ENCODE data around the gene PRR12. TPM values are rescaled to one million over a fixed set of nuclear protein-coding genes. Genes with fewer than 3 reads are reported as not detected.

Gene PRR12
- polyA plus RNA-seq, 3 donors = 0.04 to 3.3 (median 0.11) TPM

GRCh38 chr19:49653466-49653806 is 62.5 kb downstream of the PRR12 start:
- WGBS (ENCODE audit: insufficient coverage) = 95% methylated on average over 11 of the region's 13 CpGs
- no peak overlapping the region for H3K4me3 Mint-ChIP-seq
- no peak for DNase-seq
- H3K36me3 Mint-ChIP-seq = peaks cover 68 to 88% of the 10 kb centered on the region in 2 donors
- H3K27ac ChIP-seq (ENCODE audit: low read depth in 1 of 2, low read length in 2 of 2) = no peak overlapping the region
- peak overlapping the region in 1 of 7 donors; percentile 35 for H3K27ac Mint-ChIP-seq
- peaks cover 78 to 91% of the 10 kb centered on the region in 2 donors for H3K36me3 ChIP-seq (replicated peaks in 1 of 2; ENCODE audit: control insufficient read depth in 1 of 2, insufficient read depth in 2 of 2, low read length in 2 of 2)
- no peak overlapping the region for H3K4me3 ChIP-seq (replicated peaks in 1 of 3; ENCODE audit: low read depth in 2 of 3, low read length in 3 of 3)
- H3K4me2 ChIP-seq (replicated peaks; ENCODE audit: extremely low read depth, low read length, poor library complexity, severe bottlenecking) = no peak overlapping the region
- intact Hi-C loops (cut with micrococcal nuclease) = no loop called here
- no peak overlapping the region for H2AFZ ChIP-seq (ENCODE audit: insufficient read depth, low read depth, low read length, poor library complexity, severe bottlenecking)
- peaks cover 0 to 4% (median 0%) of the 10 kb centered on the region in 7 donors for H3K9me3 Mint-ChIP-seq
- no peaks in the 10 kb centered on the region for H3K27me3 ChIP-seq (ENCODE audit: control insufficient read depth in 2 of 2, insufficient read depth in 2 of 2, low read length in 2 of 2)
- no peaks in the 10 kb centered on the region for H3K4me1 Mint-ChIP-seq
- no peaks in the 10 kb centered on the region for H3K4me1 ChIP-seq (ENCODE audit: control insufficient read depth in 1 of 2, insufficient read depth in 2 of 2, low read length in 2 of 2)
- H3K9me3 ChIP-seq (replicated peaks in 1 of 2; ENCODE audit: control insufficient read depth in 1 of 2, insufficient read depth in 1 of 2, low read length in 2 of 2) = no peaks in the 10 kb centered on the region
- no peak overlapping the region for H3K9ac ChIP-seq (ENCODE audit: insufficient read depth, low read length, poor library complexity, severe bottlenecking)
- peaks cover 8% of the 10 kb centered on the region for H3K79me2 ChIP-seq (ENCODE audit: insufficient read depth, low read length)
- peaks cover 0 to 3% (median 0%) of the 10 kb centered on the region in 3 donors for H3K27me3 Mint-ChIP-seq (ENCODE audit: low read depth in 3 of 3)
- peaks cover 37% of the 10 kb centered on the region for H4K20me1 ChIP-seq (ENCODE audit: insufficient read depth, low read length)
- TF ChIP-seq CTCF (IDR thresholded peaks at IDR 0.05) = no peak

DNA sequence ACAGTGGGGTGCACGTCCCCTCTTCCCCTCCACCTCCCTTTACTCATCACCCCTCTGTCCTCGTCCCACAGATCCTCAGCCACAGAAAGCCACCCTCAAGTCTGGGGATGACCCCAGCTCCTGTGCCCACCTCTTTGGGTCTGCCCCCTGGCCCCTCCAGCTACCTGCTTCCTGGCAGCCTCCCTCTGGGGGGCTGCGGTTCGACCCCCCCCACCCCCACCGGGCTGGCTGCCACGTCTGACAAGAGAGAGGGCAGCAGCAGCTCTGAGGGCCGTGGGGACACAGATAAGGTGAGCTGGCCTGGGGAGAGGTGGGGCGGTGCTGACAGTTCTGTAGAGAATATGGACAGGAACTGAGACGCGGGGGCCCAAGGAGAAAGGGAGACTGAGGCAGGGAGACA is 63.6 kb downstream of the PRR12 start:
- Histone ChIP-seq H3K4me3 (replicated peaks in 1 of 3; ENCODE audit: low read depth in 2 of 3, low read length in 3 of 3) (no peak overlapping the region), H3K9me3 (replicated peaks in 1 of 2; ENCODE audit: control insufficient read depth in 1 of 2, insufficient read depth in 1 of 2, low read length in 2 of 2) (no peaks in the 10 kb centered on the region), H3K36me3 (replicated peaks in 1 of 2; ENCODE audit: control insufficient read depth in 1 of 2, insufficient read depth in 2 of 2, low read length in 2 of 2) (peaks cover 81 to 91% of the 10 kb centered on the region in 2 donors), H3K27ac (ENCODE audit: low read depth in 1 of 2, low read length in 2 of 2) (no peak overlapping the region), H4K20me1 (ENCODE audit: insufficient read depth, low read length) (peaks cover 38% of the 10 kb centered on the region), H3K9ac (ENCODE audit: insufficient read depth, low read length, poor library complexity, severe bottlenecking) (no peak overlapping the region), H3K79me2 (ENCODE audit: insufficient read depth, low read length) (peaks cover 3% of the 10 kb centered on the region), H3K27me3 (ENCODE audit: control insufficient read depth in 2 of 2, insufficient read depth in 2 of 2, low read length in 2 of 2) (no peaks in the 10 kb centered on the region), H3K4me1 (ENCODE audit: control insufficient read depth in 1 of 2, insufficient read depth in 2 of 2, low read length in 2 of 2) (no peaks in the 10 kb centered on the region), H3K4me2 (replicated peaks; ENCODE audit: extremely low read depth, low read length, poor library complexity, severe bottlenecking) (no peak overlapping the region), H2AFZ (ENCODE audit: insufficient read depth, low read depth, low read length, poor library complexity, severe bottlenecking) (no peak overlapping the region)
- H3K9me3 Mint-ChIP-seq = peaks cover 0 to 4% (median 0%) of the 10 kb centered on the region in 7 donors
- peaks cover 0 to 3% (median 0%) of the 10 kb centered on the region in 3 donors for H3K27me3 Mint-ChIP-seq (ENCODE audit: low read depth in 3 of 3)
- no peak for TF ChIP-seq CTCF (IDR thresholded peaks at IDR 0.05)
- no peak overlapping the region for H3K4me3 Mint-ChIP-seq
- no peaks in the 10 kb centered on the region for H3K4me1 Mint-ChIP-seq
- intact Hi-C loops (cut with micrococcal nuclease) = no loop called here
- DNase-seq = no peak
- H3K27ac Mint-ChIP-seq = no peak overlapping the region
- WGBS (ENCODE audit: insufficient coverage) = 91% methylated on average over 6 of the region's 10 CpGs
- peaks cover 65 to 88% of the 10 kb centered on the region in 2 donors for H3K36me3 Mint-ChIP-seq
